HepG2 (cell line): Measurements from ENCODE around the gene MEMO1. TPM values are rescaled to one million over a fixed set of nuclear protein-coding genes. Genes with fewer than 3 reads are reported as not detected.

Source experiments
- ATAC-seq: fragments of 200-7000 bp; cut with Tn5 transposase; 3 replicates; pipeline ENCODE4 v1.9.1; 2020; ENCODE audit warnings: mild to moderate bottlenecking, moderate library complexity
- Bru-seq: library from RNA; stranded (reverse); fragments of 400-500 nt; gene quantifications from one replicate; lab custom pipeline; 2021; lab: Mats Ljungman, UMichigan
- BruChase-seq, 2 experiments: library from RNA; stranded (reverse); fragments of 400-500 nt; gene quantifications; one replicate each; lab custom pipeline; 2021; lab: Mats Ljungman, UMichigan
- BruUV-seq: library from RNA; stranded (reverse); fragments of 400-500 nt; replicated peaks from 2 replicates; lab custom pipeline; 2021; lab: Mats Ljungman, UMichigan
- CTCF ChIA-PET: fragments of 300-600 bp; formaldehyde crosslinking; extraction: SDS; loops from one replicate; lab custom pipeline; 2021; ENCODE audit warnings: low total read pairs, inconsistent platforms, low intra/inter-chr PET ratio; lab: Yijun Ruan, JAX
- POLR2A ChIA-PET: fragments of 350-600 bp; sonication (Branson Sonifier 250); formaldehyde crosslinking; loops from one replicate; lab custom pipeline; 2020; ENCODE audit warnings: antibody characterized with exemption, inconsistent platforms; lab: Yijun Ruan, JAX
- DNase-seq: peaks from one replicate; pipeline ENCODE4 v3.0.0-alpha.2; 2015; ENCODE audit warnings: low spot score
- FAIRE-seq: peaks from 3 replicates; lab custom pipeline; 2011; peaks lifted over from hg19 to GRCh38; lab: Jason Lieb, UNC
- H2AFZ ChIP-seq: one replicate; pipeline ENCODE4 v1.6.1; 2011; ENCODE audit warnings: low read length, inconsistent platforms
- H3K27ac ChIP-seq: fragments of 300-600 bp; 3 replicates; pipeline ENCODE4 v1.8.0; 2011; ENCODE audit warnings: mixed run types, mild to moderate bottlenecking, mixed read lengths, low read length, inconsistent platforms; ENCODE audit not compliant: insufficient read depth; ENCODE audit errors: extremely low read length
- H3K27me3 ChIP-seq, 2 experiments: fragments of 200-600 bp in 1 of 2; 2 replicates in 1 of 2; 3 replicates in 1 of 2; pipeline versions ENCODE4 v1.6.0 to v1.8.0; 2011; ENCODE audit warnings: low read length in 2 of 2, mild to moderate bottlenecking in 2 of 2, moderate library complexity in 2 of 2, inconsistent platforms in 1 of 2; ENCODE audit not compliant: insufficient read depth in 2 of 2, control insufficient read depth in 1 of 2
- H3K36me3 ChIP-seq, 2 experiments: fragments of 200-600 bp in 1 of 2; replicated peaks in 1 of 2; 2 replicates in 1 of 2; 3 replicates in 1 of 2; pipeline versions ENCODE4 v1.5.1 to v1.8.0; 2011; ENCODE audit warnings: low read length in 2 of 2, inconsistent platforms in 1 of 2; ENCODE audit not compliant: insufficient read depth in 2 of 2, control insufficient read depth in 1 of 2
- H3K4me1 ChIP-seq: 2 replicates; pipeline ENCODE4 v1.5.1; 2012; ENCODE audit warnings: low read length, inconsistent platforms; ENCODE audit not compliant: insufficient read depth
- H3K4me2 ChIP-seq: 2 replicates; pipeline ENCODE4 v1.6.0; 2011; ENCODE audit warnings: low read depth, low read length, inconsistent platforms
- H3K4me3 ChIP-seq, 3 experiments: fragments of 200-600 bp in 1 of 3; sonication (generic), shearing (Covaris generic) in 1 of 3; replicated peaks in 1 of 3; 2 replicates each; pipeline ENCODE4 v1.5.1; 2011 to 2016; ENCODE audit warnings: low read length in 3 of 3, inconsistent platforms in 2 of 3, low read depth in 2 of 3, mild to moderate bottlenecking in 2 of 3, control low read depth in 1 of 3, mixed read lengths in 1 of 3; ENCODE audit not compliant: insufficient read depth in 1 of 3
- H3K79me2 ChIP-seq: one replicate; pipeline ENCODE4 v1.6.1; 2011; ENCODE audit warnings: low read length, inconsistent platforms; ENCODE audit not compliant: insufficient read depth
- H3K9ac ChIP-seq: 2 replicates; pipeline ENCODE4 v1.6.0; 2011; ENCODE audit warnings: mild to moderate bottlenecking, low read depth, low read length, inconsistent platforms; ENCODE audit not compliant: insufficient read depth
- H3K9me3 ChIP-seq: 2 replicates; pipeline ENCODE4 v1.5.1; 2012; ENCODE audit warnings: mild to moderate bottlenecking, low read length
- H4K20me1 ChIP-seq: 2 replicates; pipeline ENCODE4 v1.6.0; 2011; ENCODE audit warnings: inconsistent platforms, mild to moderate bottlenecking, low read length, moderate library complexity; ENCODE audit not compliant: insufficient read depth
- AKNA ChIP-seq: sonication (generic); formaldehyde crosslinking; IDR thresholded peaks from 2 replicates; pipeline ENCODE4 v1.4.0; 2020; ENCODE audit warnings: missing genetic modification reagents, borderline replicate concordance
- DMTF1 ChIP-seq: sonication (generic); formaldehyde crosslinking; IDR thresholded peaks from 2 replicates; pipeline ENCODE4 v1.4.0; 2020; ENCODE audit warnings: mild to moderate bottlenecking, missing genetic modification reagents
- FOXK1 ChIP-seq: sonication (generic); formaldehyde crosslinking; IDR thresholded peaks from 2 replicates; pipeline ENCODE4 v1.4.0; 2020; ENCODE audit warnings: low read depth, missing genetic modification reagents, borderline replicate concordance
- IRF2 ChIP-seq: IDR thresholded peaks from 2 replicates; pipeline ENCODE4 v1.6.1; 2018; ENCODE audit warnings: missing genetic modification reagents, missing compliant biosample characterization
- KLF15 ChIP-seq: sonication (generic); formaldehyde crosslinking; IDR thresholded peaks from 2 replicates; pipeline ENCODE4 v1.8.1; 2023; ENCODE audit warnings: borderline replicate concordance, mild to moderate bottlenecking, inconsistent platforms, missing genetic modification reagents, mixed read lengths
- NCOA5 ChIP-seq: sonication (generic); formaldehyde crosslinking; IDR thresholded peaks from 2 replicates; pipeline ENCODE4 v1.4.0; 2020; ENCODE audit warnings: missing genetic modification reagents
- NFYB ChIP-seq: sonication (generic); formaldehyde crosslinking; IDR thresholded peaks from 2 replicates; pipeline ENCODE4 v1.4.0; 2020; ENCODE audit warnings: missing genetic modification reagents
- SIN3A ChIP-seq: IDR thresholded peaks from 2 replicates; pipeline ENCODE4 v1.6.1; 2011; ENCODE audit warnings: low read depth, mild to moderate bottlenecking, control low read depth, low read length, borderline replicate concordance
- ZNF20 ChIP-seq: sonication (generic); formaldehyde crosslinking; IDR thresholded peaks from 2 replicates; pipeline ENCODE4 v1.4.0; 2020; ENCODE audit warnings: mild to moderate bottlenecking, moderate library complexity, missing genetic modification reagents
- WGBS: methylation state at CpG from one replicate; pipeline ENCODE4 v1.1.6; 2017; ENCODE audit warnings: low lambda C conversion rate; 5-methylcytosine and 5-hydroxymethylcytosine counted together
- in situ Hi-C: cut with HindIII; loops from 2 replicates; pipeline ENCODE4 v1.10.0; 2017; ENCODE audit warnings: low pct_unique_long_range_greater_than_20kb; ENCODE audit not compliant: extremely low pct_ligation_motif_present
- intact Hi-C: fragments of 100-400 bp; cut with micrococcal nuclease; formaldehyde crosslinking; loops from one replicate; pipeline ENCODE4 v1.10.0; 2022; ENCODE audit not compliant: unreplicated experiment
- long read RNA-seq, 2 experiments: library from RNA in 1 of 2; library from polyadenylated mRNA in 1 of 2; stranded (forward) in 1 of 2; unstranded in 1 of 2; transcript quantifications; one replicate each; pipeline ENCODE4 v2.0.0, GENCODE V29; 2019 to 2022
- polyA minus RNA-seq, 3 experiments: library from RNA; depleted of rRNA, polyadenylated mRNA; stranded (reverse); fragments of >200 nt; gene quantifications; 2 replicates each; pipeline ENCODE4 v1.2.3, GENCODE V29; 2011; ENCODE audit warnings: low replicate concordance in 1 of 3
- polyA plus RNA-seq, 8 experiments: library from polyadenylated mRNA; depleted of rRNA in 3 of 8; stranded (reverse) in 7 of 8; unstranded in 1 of 8; fragments of >200 nt; fragmentation: Illumina TruSeq in 4 of 8; extraction: Trizol in 4 of 8; gene quantifications; 2 replicates each; pipeline versions ENCODE4 v1.2.1 to v1.2.3, GENCODE V29; 2011 to 2016; ENCODE audit warnings: low read depth in 4 of 8, missing spikeins in 1 of 8, mixed read lengths in 1 of 8; ENCODE audit not compliant: insufficient read depth in 1 of 8
- total RNA-seq, 5 experiments: library from RNA; depleted of rRNA; stranded (reverse); fragments of >200 nt; fragmentation: Illumina TruSeq; extraction: Trizol; gene quantifications; 2 replicates each; pipeline ENCODE4 v1.2.3, GENCODE V29; 2016; ENCODE audit warnings: low read depth in 1 of 5

MEMO1 gene
- 68.0 and 69.8 TPM in 2 replicates for total RNA-seq (2016; rRNA removed; fragmentation: Illumina TruSeq; extraction: Trizol)
- 140 and 144 TPM in 2 replicates for total RNA-seq (2016; cell fraction: cytosol; rRNA removed; fragmentation: Illumina TruSeq; extraction: Trizol; ENCODE audit: low read depth)
- 65.7 and 68.0 TPM in 2 replicates for total RNA-seq (2016; cell fraction: insoluble cytoplasmic fraction; rRNA removed; fragmentation: Illumina TruSeq; extraction: Trizol)
- total RNA-seq (2016; cell fraction: membrane; rRNA removed; fragmentation: Illumina TruSeq; extraction: Trizol): 143 and 162 TPM in 2 replicates
- total RNA-seq (2016; cell fraction: nucleus; rRNA removed; fragmentation: Illumina TruSeq; extraction: Trizol): 45.7 and 49.1 TPM in 2 replicates
- 69.3 and 81.6 TPM in 2 replicates for polyA plus RNA-seq (2011; rRNA removed)
- 51.1 and 54.3 TPM in 2 replicates for polyA plus RNA-seq (2011; cell fraction: cytosol; rRNA removed)
- 35.0 and 37.6 TPM in 2 replicates for polyA plus RNA-seq (2011; cell fraction: nucleus; rRNA removed)
- 80.1 and 81.8 TPM in 2 replicates for polyA plus RNA-seq (2012)
- 152 and 156 TPM in 2 replicates for polyA plus RNA-seq (2016; cell fraction: cytosol; fragmentation: Illumina TruSeq; extraction: Trizol; ENCODE audit: low read depth)
- polyA plus RNA-seq (2016; cell fraction: insoluble cytoplasmic fraction; fragmentation: Illumina TruSeq; extraction: Trizol; ENCODE audit: low read depth): 81.9 and 84.7 TPM in 2 replicates
- polyA plus RNA-seq (2016; cell fraction: membrane; fragmentation: Illumina TruSeq; extraction: Trizol; ENCODE audit: low read depth): 169 and 183 TPM in 2 replicates
- 55.9 and 58.9 TPM in 2 replicates for polyA plus RNA-seq (2016; cell fraction: nucleus; fragmentation: Illumina TruSeq; extraction: Trizol; ENCODE audit: insufficient read depth, low read depth)
- polyA minus RNA-seq (2011; rRNA and poly(A)+ RNA removed; ENCODE audit: low replicate concordance): 33.0 and 51.0 TPM in 2 replicates
- polyA minus RNA-seq (2011; cell fraction: cytosol; rRNA and poly(A)+ RNA removed): 36.1 and 40.9 TPM in 2 replicates
- 48.9 and 60.9 TPM in 2 replicates for polyA minus RNA-seq (2011; cell fraction: nucleus; rRNA and poly(A)+ RNA removed)
- percentile 91 among the genes with signal in this experiment for Bru-seq, nascent RNA
- percentile 89 among the genes with signal in this experiment for BruChase-seq, experiment 1, labeled RNA remaining after a 6-hour chase
- percentile 94 among the genes with signal in this experiment for BruChase-seq, experiment 2, labeled RNA remaining after a 2-hour chase
- long read RNA-seq, experiment 1, full-length matches to known transcripts: 20 of 25 reads
- long read RNA-seq, experiment 1, partial matches to known transcripts: 1 of 25 reads
- long read RNA-seq, experiment 1, other reads (novel, unspliced or antisense): 4 of 25 reads
- long read RNA-seq, experiment 2, full-length matches to known transcripts: 58 of 99 reads
- long read RNA-seq, experiment 2, partial matches to known transcripts: 6 of 99 reads
- long read RNA-seq, experiment 2, other reads (novel, unspliced or antisense): 35 of 99 reads

GRCh38 chr2:32010670-32011484 is at the start of gene MEMO1:
MEMO1 (minus strand) TSS chr2:32011008; CDS start chr2:32010247, 761 bp downstream.
- Histone ChIP-seq H3K9me3 (no peaks in the 10 kb centered on the region), H3K4me2 (peak within 1 kb of the TSS; percentile 98), H3K27ac (peak within 1 kb of the TSS; percentile 93), H4K20me1 (peaks cover 34% of the 10 kb centered on the region), H2AFZ (peak within 1 kb of the TSS; percentile 28), H3K27me3 (no peaks in the 10 kb centered on the region; a peak in 1 of 5 replicates), H3K4me3 (peak within 1 kb of the TSS; percentile 87 to 99 (median 95)), H3K9ac (peak within 1 kb of the TSS; percentile 84), H3K4me1 (peaks cover 41% of the 10 kb centered on the region), H3K79me2 (peaks cover 34% of the 10 kb centered on the region), H3K36me3 (no peaks in the 10 kb centered on the region)
- CTCF ChIA-PET: no interaction called here
- intact Hi-C loops (loop anchor here (2.0 kb wide), 1 partner anchor 52 kb away; the partner anchor contains the start of gene SPAST), in situ Hi-C loops (no loop called here)
- ATAC-seq (peak; percentile 79), DNase-seq (peak; percentile 91), FAIRE-seq (no peak)
- POLR2A ChIA-PET: interaction anchor here (0.6 to 1.9 kb wide), 5 partner anchors 8 to 155 kb away, joined by 3 to 22 read pairs (median 4); partner anchors contain the start of genes DPY30, SLC30A6 and SPAST
- WGBS: 3% methylated on average over 23 of the region's 57 CpGs
- BruUV-seq: TSS peak; percentile 96
- TF ChIP-seq NFYB (CRISPR knock-in tag) (peak; percentile 43), AKNA (CRISPR knock-in tag) (no peak), SIN3A (peak; percentile 76; the same call in 1 of the 2 replicates), KLF15 (CRISPR knock-in tag) (peak; percentile 89; the same call in 1 of the 2 replicates), ZNF20 (CRISPR knock-in tag) (no peak), IRF2 (CRISPR knock-in tag) (peak; percentile 97), FOXK1 (CRISPR knock-in tag) (peak; percentile 91; the same call in 1 of the 2 replicates), DMTF1 (CRISPR knock-in tag) (peak; percentile 74; the same call in 1 of the 2 replicates), NCOA5 (CRISPR knock-in tag) (0 out of 2 replicates have a peak, but pooled peaks have one; percentile 43)
